Measurements from ENCODE around the gene PCDH15. TPM values are rescaled to one million over a fixed set of nuclear protein-coding genes. Genes with fewer than 3 reads are reported as not detected.

Gene PCDH15
- total and polyA plus RNA-seq, 2 experiments from 2014 or later, result 0.29 to 0.66 TPM

- H3K4me3 ChIP-seq, result no peak overlapping the region
- H3K27ac ChIP-seq (ENCODE audit: low read depth), result no peak overlapping the region
- peak overlapping the region; percentile 67; the same call in 1 of the 2 replicates for H2AFZ ChIP-seq
- H3K36me3 ChIP-seq (ENCODE audit: insufficient read depth), result no peaks in the 10 kb centered on the region
- Mint-ChIP-seq H3K4me3 (no peak overlapping the region), H3K9me3 (no peaks in the 10 kb centered on the region), H3K27ac (no peak overlapping the region), H3K4me1 (peaks cover 4% of the 10 kb centered on the region; the same call in 2 of the 3 replicates), H3K36me3 (ENCODE audit: low read depth) (peaks cover 3% of the 10 kb centered on the region; the same call in 1 of the 3 replicates), H3K27me3 (ENCODE audit: insufficient read depth, low read depth, poor library complexity) (peaks cover 1% of the 10 kb centered on the region)
- no peak overlapping the region for H3K4me2 ChIP-seq
- H3F3A ChIP-seq (replicated peaks; ENCODE audit: low read depth), result no peaks in the 10 kb centered on the region
- peak; percentile 44 for DNase-seq (ENCODE audit: low spot score)
- H3K79me2 ChIP-seq (replicated peaks; ENCODE audit: insufficient read depth), result no peaks in the 10 kb centered on the region
- TF ChIP-seq CTCF (conservative IDR thresholded peaks at IDR 0.05; ENCODE audit: low read depth in 2 of 2) (peak in 1 of 2 experiments; percentile 63; a peak in 3 of 4 replicates), JUNB (IDR thresholded peaks at IDR 0.05; ENCODE audit: unreplicated experiment) (no peak), ZNF331 (CRISPR knock-in tag; IDR thresholded peaks at IDR 0.05; ENCODE audit: low read depth) (no peak), EZH2 (IDR thresholded peaks at IDR 0.05; ENCODE audit: low read depth, unreplicated experiment) (no peak)
- no peaks in the 10 kb centered on the region for H4K20me1 ChIP-seq (replicated peaks; ENCODE audit: insufficient read depth)
- no peaks in the 10 kb centered on the region for H3K4me1 ChIP-seq (ENCODE audit: insufficient read depth)
- no peaks in the 10 kb centered on the region for H3K27me3 ChIP-seq (ENCODE audit: insufficient read depth)
- no peak for ATAC-seq
- H3K9me2 ChIP-seq (ENCODE audit: insufficient read depth), result no peaks in the 10 kb centered on the region
Observed at GRCh38 chr10:53839440-53840039, 961.5 kb downstream of the PCDH15 start.

GRCh38 chr10:53836638-53837037, 964.4 kb downstream of the PCDH15 start:
- peaks cover 3% of the 10 kb centered on the region; the same call in 1 of the 3 replicates for H3K36me3 Mint-ChIP-seq (ENCODE audit: low read depth)
- Histone ChIP-seq H3K79me2 (replicated peaks; ENCODE audit: insufficient read depth) (no peaks in the 10 kb centered on the region), H3K4me3 (no peak overlapping the region), H3F3A (replicated peaks; ENCODE audit: low read depth) (no peaks in the 10 kb centered on the region), H3K4me2 (no peak overlapping the region), H2AFZ (no peak overlapping the region), H4K20me1 (replicated peaks; ENCODE audit: insufficient read depth) (no peaks in the 10 kb centered on the region), H3K9me2 (ENCODE audit: insufficient read depth) (no peaks in the 10 kb centered on the region), H3K27me3 (ENCODE audit: insufficient read depth) (no peaks in the 10 kb centered on the region), H3K27ac (ENCODE audit: low read depth) (no peak overlapping the region), H3K36me3 (ENCODE audit: insufficient read depth) (no peaks in the 10 kb centered on the region), H3K4me1 (ENCODE audit: insufficient read depth) (no peaks in the 10 kb centered on the region)
- H3K9me3 Mint-ChIP-seq, result no peaks in the 10 kb centered on the region; the same call in 2 of the 3 replicates
- no peak for DNase-seq (ENCODE audit: low spot score)
- no peak overlapping the region for H3K4me3 Mint-ChIP-seq
- H3K27me3 Mint-ChIP-seq (ENCODE audit: insufficient read depth, low read depth, poor library complexity), result peaks cover 1% of the 10 kb centered on the region
- ATAC-seq, result no peak
- H3K27ac Mint-ChIP-seq, result no peak overlapping the region
- H3K4me1 Mint-ChIP-seq, result no peaks in the 10 kb centered on the region
- TF ChIP-seq POLR2AphosphoS5 (IDR thresholded peaks at IDR 0.05; ENCODE audit: low read depth) (no peak), EZH2 (IDR thresholded peaks at IDR 0.05; ENCODE audit: low read depth, unreplicated experiment) (no peak), REST (IDR thresholded peaks at IDR 0.05; ENCODE audit: unreplicated experiment) (no peak), STAT1 (IDR thresholded peaks at IDR 0.05; ENCODE audit: unreplicated experiment) (no peak), EZH2phosphoT487 (IDR thresholded peaks at IDR 0.05; ENCODE audit: unreplicated experiment) (no peak), ZNF331 (CRISPR knock-in tag; IDR thresholded peaks at IDR 0.05; ENCODE audit: low read depth) (no peak), ZNF462 (CRISPR knock-in tag; IDR thresholded peaks at IDR 0.05) (no peak)
